SK-N-SH (cell line): ENCODE data around the gene NMS.

Experiments
- EP300 ChIP-seq, 2 experiments: IDR thresholded peaks; 2 replicates each; pipeline versions ENCODE4 v1.4.0 to v1.6.1; 2012; ENCODE audit warnings: borderline replicate concordance in 1 of 2, low read depth in 1 of 2, low read length in 1 of 2
- EZH2phosphoT487 ChIP-seq: fragments of 200-600 bp; sonication (generic); IDR thresholded peaks from 2 replicates; pipeline ENCODE4 v1.6.1; 2017; ENCODE audit warnings: low read depth, mixed run types, mild to moderate bottlenecking, antibody characterized with exemption, moderate library complexity, borderline replicate concordance
- MEF2A ChIP-seq: IDR thresholded peaks from 2 replicates; pipeline ENCODE4 v1.4.0; 2012; ENCODE audit warnings: low read depth, borderline replicate concordance
- MXI1 ChIP-seq: IDR thresholded peaks from 2 replicates; pipeline ENCODE4 v1.6.1; 2012; ENCODE audit warnings: mild to moderate bottlenecking, low read depth, low read length, improper control_type of control experiment
- POLR2AphosphoS5 ChIP-seq: IDR thresholded peaks from 2 replicates; pipeline ENCODE4 v1.6.1; 2012; ENCODE audit warnings: low read depth, low read length
- RAD21 ChIP-seq: IDR thresholded peaks from 2 replicates; pipeline ENCODE4 v1.6.1; 2012; ENCODE audit warnings: mild to moderate bottlenecking, low read length
- TEAD4 ChIP-seq: IDR thresholded peaks from 2 replicates; pipeline ENCODE4 v1.4.0; 2012; ENCODE audit warnings: mild to moderate bottlenecking, borderline replicate concordance; ENCODE audit not compliant: insufficient read depth
- YY1 ChIP-seq: IDR thresholded peaks from 2 replicates; pipeline ENCODE4 v1.4.0; 2012; ENCODE audit warnings: low read depth, mild to moderate bottlenecking
- TF ChIP-seq, protein P1 (sequence below): fragments of 200-600 bp; sonication (generic); IDR thresholded peaks from 2 replicates; pipeline ENCODE4 v1.6.1; 2017; ENCODE audit warnings: antibody characterized with exemption, mild to moderate bottlenecking, moderate library complexity
- TF ChIP-seq, protein P2 (sequence below): IDR thresholded peaks from 2 replicates; pipeline ENCODE4 v1.6.1; 2012; ENCODE audit warnings: mild to moderate bottlenecking, low read depth, low read length, moderate library complexity
- TF ChIP-seq, protein P3 (sequence below): fragments of 150-350 bp; IDR thresholded peaks from 2 replicates; pipeline ENCODE4 v1.6.1; 2016; ENCODE audit warnings: mild to moderate bottlenecking, low read depth, low read length
- TF ChIP-seq, protein P4 (sequence below): IDR thresholded peaks from 2 replicates; pipeline ENCODE4 v1.4.0; 2012; ENCODE audit warnings: low read depth, borderline replicate concordance

DNA sequence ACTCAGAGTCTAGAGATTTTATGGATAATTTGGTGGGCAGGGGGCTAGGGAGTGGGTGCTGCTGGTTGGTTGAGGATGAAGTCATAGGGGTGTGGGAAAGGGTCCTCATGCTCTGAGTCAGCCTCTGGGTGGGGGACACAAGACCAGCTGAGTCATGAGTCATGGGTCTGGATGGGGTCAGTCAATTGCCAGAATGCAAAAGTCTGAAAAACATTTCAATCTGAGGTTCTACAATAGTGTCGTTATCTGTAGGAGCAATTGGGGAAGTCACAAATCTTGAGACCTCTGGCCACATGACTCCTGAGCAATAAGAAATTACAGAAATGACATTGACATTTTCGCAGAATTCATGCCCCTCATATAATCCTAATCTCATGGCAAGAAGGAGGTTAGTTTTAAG, 15.1 kb downstream of the NMS start:
- TF ChIP-seq EP300 (IDR thresholded peaks at IDR 0.05; ENCODE audit: borderline replicate concordance in 1 of 2, low read depth in 1 of 2, low read length in 1 of 2) = no peak
- no peak for TF ChIP-seq RAD21
- TF ChIP-seq, protein P1, sequence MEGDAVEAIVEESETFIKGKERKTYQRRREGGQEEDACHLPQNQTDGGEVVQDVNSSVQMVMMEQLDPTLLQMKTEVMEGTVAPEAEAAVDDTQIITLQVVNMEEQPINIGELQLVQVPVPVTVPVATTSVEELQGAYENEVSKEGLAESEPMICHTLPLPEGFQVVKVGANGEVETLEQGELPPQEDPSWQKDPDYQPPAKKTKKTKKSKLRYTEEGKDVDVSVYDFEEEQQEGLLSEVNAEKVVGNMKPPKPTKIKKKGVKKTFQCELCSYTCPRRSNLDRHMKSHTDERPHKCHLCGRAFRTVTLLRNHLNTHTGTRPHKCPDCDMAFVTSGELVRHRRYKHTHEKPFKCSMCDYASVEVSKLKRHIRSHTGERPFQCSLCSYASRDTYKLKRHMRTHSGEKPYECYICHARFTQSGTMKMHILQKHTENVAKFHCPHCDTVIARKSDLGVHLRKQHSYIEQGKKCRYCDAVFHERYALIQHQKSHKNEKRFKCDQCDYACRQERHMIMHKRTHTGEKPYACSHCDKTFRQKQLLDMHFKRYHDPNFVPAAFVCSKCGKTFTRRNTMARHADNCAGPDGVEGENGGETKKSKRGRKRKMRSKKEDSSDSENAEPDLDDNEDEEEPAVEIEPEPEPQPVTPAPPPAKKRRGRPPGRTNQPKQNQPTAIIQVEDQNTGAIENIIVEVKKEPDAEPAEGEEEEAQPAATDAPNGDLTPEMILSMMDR = no peak
- TF ChIP-seq, protein P2, sequence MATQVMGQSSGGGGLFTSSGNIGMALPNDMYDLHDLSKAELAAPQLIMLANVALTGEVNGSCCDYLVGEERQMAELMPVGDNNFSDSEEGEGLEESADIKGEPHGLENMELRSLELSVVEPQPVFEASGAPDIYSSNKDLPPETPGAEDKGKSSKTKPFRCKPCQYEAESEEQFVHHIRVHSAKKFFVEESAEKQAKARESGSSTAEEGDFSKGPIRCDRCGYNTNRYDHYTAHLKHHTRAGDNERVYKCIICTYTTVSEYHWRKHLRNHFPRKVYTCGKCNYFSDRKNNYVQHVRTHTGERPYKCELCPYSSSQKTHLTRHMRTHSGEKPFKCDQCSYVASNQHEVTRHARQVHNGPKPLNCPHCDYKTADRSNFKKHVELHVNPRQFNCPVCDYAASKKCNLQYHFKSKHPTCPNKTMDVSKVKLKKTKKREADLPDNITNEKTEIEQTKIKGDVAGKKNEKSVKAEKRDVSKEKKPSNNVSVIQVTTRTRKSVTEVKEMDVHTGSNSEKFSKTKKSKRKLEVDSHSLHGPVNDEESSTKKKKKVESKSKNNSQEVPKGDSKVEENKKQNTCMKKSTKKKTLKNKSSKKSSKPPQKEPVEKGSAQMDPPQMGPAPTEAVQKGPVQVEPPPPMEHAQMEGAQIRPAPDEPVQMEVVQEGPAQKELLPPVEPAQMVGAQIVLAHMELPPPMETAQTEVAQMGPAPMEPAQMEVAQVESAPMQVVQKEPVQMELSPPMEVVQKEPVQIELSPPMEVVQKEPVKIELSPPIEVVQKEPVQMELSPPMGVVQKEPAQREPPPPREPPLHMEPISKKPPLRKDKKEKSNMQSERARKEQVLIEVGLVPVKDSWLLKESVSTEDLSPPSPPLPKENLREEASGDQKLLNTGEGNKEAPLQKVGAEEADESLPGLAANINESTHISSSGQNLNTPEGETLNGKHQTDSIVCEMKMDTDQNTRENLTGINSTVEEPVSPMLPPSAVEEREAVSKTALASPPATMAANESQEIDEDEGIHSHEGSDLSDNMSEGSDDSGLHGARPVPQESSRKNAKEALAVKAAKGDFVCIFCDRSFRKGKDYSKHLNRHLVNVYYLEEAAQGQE = no peak
- no peak for TF ChIP-seq TEAD4
- TF ChIP-seq, protein P3, sequence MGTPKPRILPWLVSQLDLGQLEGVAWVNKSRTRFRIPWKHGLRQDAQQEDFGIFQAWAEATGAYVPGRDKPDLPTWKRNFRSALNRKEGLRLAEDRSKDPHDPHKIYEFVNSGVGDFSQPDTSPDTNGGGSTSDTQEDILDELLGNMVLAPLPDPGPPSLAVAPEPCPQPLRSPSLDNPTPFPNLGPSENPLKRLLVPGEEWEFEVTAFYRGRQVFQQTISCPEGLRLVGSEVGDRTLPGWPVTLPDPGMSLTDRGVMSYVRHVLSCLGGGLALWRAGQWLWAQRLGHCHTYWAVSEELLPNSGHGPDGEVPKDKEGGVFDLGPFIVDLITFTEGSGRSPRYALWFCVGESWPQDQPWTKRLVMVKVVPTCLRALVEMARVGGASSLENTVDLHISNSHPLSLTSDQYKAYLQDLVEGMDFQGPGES = no peak
- TF ChIP-seq MEF2A = no peak
- no peak for TF ChIP-seq EZH2phosphoT487
- TF ChIP-seq POLR2AphosphoS5 = no peak
- no peak for TF ChIP-seq MXI1
- TF ChIP-seq, protein P4, sequence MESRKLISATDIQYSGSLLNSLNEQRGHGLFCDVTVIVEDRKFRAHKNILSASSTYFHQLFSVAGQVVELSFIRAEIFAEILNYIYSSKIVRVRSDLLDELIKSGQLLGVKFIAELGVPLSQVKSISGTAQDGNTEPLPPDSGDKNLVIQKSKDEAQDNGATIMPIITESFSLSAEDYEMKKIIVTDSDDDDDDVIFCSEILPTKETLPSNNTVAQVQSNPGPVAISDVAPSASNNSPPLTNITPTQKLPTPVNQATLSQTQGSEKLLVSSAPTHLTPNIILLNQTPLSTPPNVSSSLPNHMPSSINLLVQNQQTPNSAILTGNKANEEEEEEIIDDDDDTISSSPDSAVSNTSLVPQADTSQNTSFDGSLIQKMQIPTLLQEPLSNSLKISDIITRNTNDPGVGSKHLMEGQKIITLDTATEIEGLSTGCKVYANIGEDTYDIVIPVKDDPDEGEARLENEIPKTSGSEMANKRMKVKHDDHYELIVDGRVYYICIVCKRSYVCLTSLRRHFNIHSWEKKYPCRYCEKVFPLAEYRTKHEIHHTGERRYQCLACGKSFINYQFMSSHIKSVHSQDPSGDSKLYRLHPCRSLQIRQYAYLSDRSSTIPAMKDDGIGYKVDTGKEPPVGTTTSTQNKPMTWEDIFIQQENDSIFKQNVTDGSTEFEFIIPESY = no peak
- no peak for TF ChIP-seq YY1
